ENCODE results near the gene ZSWIM3. TPM values are rescaled to one million over a fixed set of nuclear protein-coding genes. Genes with fewer than 3 reads are reported as not detected.
A peak's percentile ranks its signal among the peaks of the same experiment; 100 is the strongest.

Gene ZSWIM3
- total RNA-seq, 3 donors from 2014 or later (not counting 1 experiment from before 2014, with no cell fraction given), result 1.4 to 2.3 (median 1.5) TPM

- intact Hi-C loops (cut with micrococcal nuclease), result no loop called here
- H3K4me3 ChIP-seq (ENCODE audit: low read length), result peak overlapping the region; percentile 53
- no peaks in the 10 kb centered on the region for H3K9me3 ChIP-seq (ENCODE audit: control insufficient read depth, insufficient read depth, low read length)
- Mint-ChIP-seq H3K27ac (peak overlapping the region in 1 of 2 donors; percentile 53), H3K36me3 (no peaks in the 10 kb centered on the region), H3K4me1 (peaks cover 7 to 12% of the 10 kb centered on the region in 2 donors), H3K27me3 (ENCODE audit: low read depth in 2 of 2) (peaks cover 0 to 5% of the 10 kb centered on the region in 2 donors), H3K4me3 (peak overlapping the region; percentile 96), H3K9me3 (no peaks in the 10 kb centered on the region)
- no peaks in the 10 kb centered on the region for H3K36me3 ChIP-seq (ENCODE audit: control insufficient read depth, insufficient read depth, low read length)
- no peak for TF ChIP-seq CTCF (IDR thresholded peaks at IDR 0.05)
- ATAC-seq (peak; percentile 61 to 77 (median 72)), DNase-seq (peak; percentile 25 to 60)
- H3K4me1 ChIP-seq (ENCODE audit: control insufficient read depth, insufficient read depth, low read length), result peaks cover 20% of the 10 kb centered on the region
- 11% methylated on average over 71 of the region's 71 CpGs for WGBS (ENCODE audit: insufficient coverage)
- no peaks in the 10 kb centered on the region for H3K27me3 ChIP-seq (ENCODE audit: control insufficient read depth, insufficient read depth, low read length)
- H3K27ac ChIP-seq (ENCODE audit: low read length), result no peak overlapping the region
Observed at GRCh38 chr20:45833883-45834796, 23.3 kb upstream of the ZSWIM3 start.

GRCh38 chr20:45834797-45835161 lies 22.6 kb upstream of the ZSWIM3 start:
- Mint-ChIP-seq H3K27me3 (ENCODE audit: low read depth in 2 of 2) (peaks cover 0 to 5% of the 10 kb centered on the region in 2 donors), H3K27ac (no peak overlapping the region), H3K9me3 (no peaks in the 10 kb centered on the region), H3K4me1 (peaks cover 7 to 12% of the 10 kb centered on the region in 2 donors), H3K36me3 (no peaks in the 10 kb centered on the region), H3K4me3 (peak overlapping the region; percentile 74)
- Histone ChIP-seq H3K36me3 (ENCODE audit: control insufficient read depth, insufficient read depth, low read length) (no peaks in the 10 kb centered on the region), H3K27ac (ENCODE audit: low read length) (no peak overlapping the region), H3K9me3 (ENCODE audit: control insufficient read depth, insufficient read depth, low read length) (no peaks in the 10 kb centered on the region), H3K4me3 (ENCODE audit: low read length) (no peak overlapping the region), H3K27me3 (ENCODE audit: control insufficient read depth, insufficient read depth, low read length) (no peaks in the 10 kb centered on the region), H3K4me1 (ENCODE audit: control insufficient read depth, insufficient read depth, low read length) (peaks cover 20% of the 10 kb centered on the region)
- intact Hi-C loops (cut with micrococcal nuclease), result no loop called here
- no peak for ATAC-seq
- no peak for DNase-seq
- 95% methylated on average over 14 of the region's 14 CpGs for WGBS (ENCODE audit: insufficient coverage)
- TF ChIP-seq CTCF (IDR thresholded peaks at IDR 0.05), result no peak

GRCh38 chr20:45835329-45835765 lies 22.1 kb upstream of the ZSWIM3 start:
- Histone ChIP-seq H3K27me3 (ENCODE audit: control insufficient read depth, insufficient read depth, low read length) (no peaks in the 10 kb centered on the region), H3K27ac (ENCODE audit: low read length) (no peak overlapping the region), H3K36me3 (ENCODE audit: control insufficient read depth, insufficient read depth, low read length) (no peaks in the 10 kb centered on the region), H3K4me1 (ENCODE audit: control insufficient read depth, insufficient read depth, low read length) (peaks cover 20% of the 10 kb centered on the region), H3K9me3 (ENCODE audit: control insufficient read depth, insufficient read depth, low read length) (no peaks in the 10 kb centered on the region), H3K4me3 (ENCODE audit: low read length) (no peak overlapping the region)
- Mint-ChIP-seq H3K36me3 (no peaks in the 10 kb centered on the region), H3K4me1 (peaks cover 7 to 12% of the 10 kb centered on the region in 2 donors), H3K4me3 (peak overlapping the region; percentile 74), H3K27ac (no peak overlapping the region), H3K27me3 (ENCODE audit: low read depth in 2 of 2) (peaks cover 0 to 3% of the 10 kb centered on the region in 2 donors), H3K9me3 (no peaks in the 10 kb centered on the region)
- no peak for TF ChIP-seq CTCF (IDR thresholded peaks at IDR 0.05)
- intact Hi-C loops (cut with micrococcal nuclease), result no loop called here
- no peak for DNase-seq
- WGBS (ENCODE audit: insufficient coverage), result 86% methylated on average over 3 of the region's 3 CpGs
- ATAC-seq, result no peak

All from natural killer cell (primary cell).